SK-N-MC (cell line): ENCODE results near the gene SNRPD1.

Experiments
- EZH2 ChIP-seq: fragments of 200-600 bp; sonication (generic); IDR thresholded peaks from one replicate; pipeline ENCODE4 v1.6.1; 2017; ENCODE audit warnings: antibody characterized with exemption
- FOXP2 ChIP-seq: optimal IDR thresholded peaks from 2 replicates; pipeline ENCODE3; 2011; ENCODE audit warnings: mild to moderate bottlenecking, moderate library complexity; ENCODE audit not compliant: insufficient read depth; ENCODE audit errors: extremely low read length, control extremely low read depth
- POLR2AphosphoS5 ChIP-seq: IDR thresholded peaks from 2 replicates; pipeline ENCODE4 v1.6.1; 2012; ENCODE audit warnings: mild to moderate bottlenecking, low read depth, low read length, borderline replicate concordance

DNA sequence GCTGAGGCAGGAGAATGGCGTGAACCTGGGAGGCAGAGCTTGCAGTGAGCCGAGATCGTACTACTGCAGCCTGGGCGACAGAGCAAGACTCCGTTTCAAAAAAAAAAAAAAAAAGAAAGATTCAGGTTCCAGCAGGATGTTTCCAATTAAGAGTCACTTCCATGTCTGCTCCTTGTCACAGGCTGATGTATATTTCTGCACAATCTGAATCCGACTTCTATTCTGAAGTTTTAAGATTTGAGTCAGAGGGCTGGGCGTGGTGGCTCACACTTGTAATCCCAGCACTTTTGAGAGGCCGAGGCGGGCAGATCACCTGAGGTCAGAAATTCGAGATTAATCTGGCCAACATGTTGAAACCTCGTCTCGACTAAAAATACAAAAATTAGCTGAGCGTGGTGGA is 24.7 kb downstream of the SNRPD1 start:
- TF ChIP-seq EZH2, result no peak
- TF ChIP-seq POLR2AphosphoS5, result no peak
- TF ChIP-seq FOXP2, result no peak
